HG02943 (cell line): Measurements from ENCODE around the gene RAP1GAP2.
"Not testable (repeated sequence)": the region's sequence is repeated elsewhere in the genome, so short reads cannot be mapped to it uniquely, and the experiment has no call there.

Source experiments
- ATAC-seq: cut with Tn5 transposase; IDR thresholded peaks from one replicate; pipeline ENCODE4 v1.9.1; 2021; ENCODE audit warnings: mild to moderate bottlenecking, low read depth, moderate library complexity; ENCODE audit not compliant: unreplicated experiment

The RAP1GAP2 gene

DNA sequence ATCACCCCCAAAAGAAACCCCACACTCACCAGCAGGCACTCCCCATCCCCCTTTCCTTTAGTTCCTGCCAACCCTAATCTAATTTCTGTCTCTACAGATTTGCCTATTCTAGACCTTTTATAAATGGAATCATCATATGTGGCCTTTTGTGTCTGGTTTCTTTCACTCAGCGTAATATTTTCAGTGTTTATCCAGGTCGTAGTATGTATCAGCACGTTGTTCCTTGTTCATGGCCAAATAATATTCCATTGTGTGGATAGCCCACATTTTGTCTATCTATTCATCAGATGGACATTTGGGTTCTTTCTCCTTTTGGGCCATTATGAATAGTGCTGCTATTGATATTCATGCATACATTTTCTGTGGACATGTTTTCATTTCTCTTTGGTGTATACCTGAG is 193.6 kb downstream of the RAP1GAP2 start:
- ATAC-seq: no peak

DNA sequence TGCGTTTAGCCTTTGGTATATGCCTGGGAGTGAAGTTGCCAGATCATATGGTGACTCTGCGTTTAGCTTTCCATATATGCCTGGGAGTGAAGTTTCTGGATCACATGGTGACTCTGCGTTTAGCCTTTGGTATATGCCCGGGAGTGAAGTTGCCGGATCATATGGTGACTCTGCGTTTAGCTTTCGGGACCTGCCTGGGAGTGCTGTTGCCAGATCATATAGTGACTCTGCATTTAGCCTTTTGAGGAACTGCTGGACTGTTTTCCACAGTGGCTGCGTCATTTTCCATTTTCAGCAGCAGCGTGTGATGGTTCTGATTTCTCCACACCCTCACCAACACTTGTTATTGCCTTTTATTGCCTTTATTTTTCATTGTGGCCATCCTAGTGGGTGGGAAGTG is 194.2 kb downstream of the RAP1GAP2 start:
- no peak for ATAC-seq

DNA sequence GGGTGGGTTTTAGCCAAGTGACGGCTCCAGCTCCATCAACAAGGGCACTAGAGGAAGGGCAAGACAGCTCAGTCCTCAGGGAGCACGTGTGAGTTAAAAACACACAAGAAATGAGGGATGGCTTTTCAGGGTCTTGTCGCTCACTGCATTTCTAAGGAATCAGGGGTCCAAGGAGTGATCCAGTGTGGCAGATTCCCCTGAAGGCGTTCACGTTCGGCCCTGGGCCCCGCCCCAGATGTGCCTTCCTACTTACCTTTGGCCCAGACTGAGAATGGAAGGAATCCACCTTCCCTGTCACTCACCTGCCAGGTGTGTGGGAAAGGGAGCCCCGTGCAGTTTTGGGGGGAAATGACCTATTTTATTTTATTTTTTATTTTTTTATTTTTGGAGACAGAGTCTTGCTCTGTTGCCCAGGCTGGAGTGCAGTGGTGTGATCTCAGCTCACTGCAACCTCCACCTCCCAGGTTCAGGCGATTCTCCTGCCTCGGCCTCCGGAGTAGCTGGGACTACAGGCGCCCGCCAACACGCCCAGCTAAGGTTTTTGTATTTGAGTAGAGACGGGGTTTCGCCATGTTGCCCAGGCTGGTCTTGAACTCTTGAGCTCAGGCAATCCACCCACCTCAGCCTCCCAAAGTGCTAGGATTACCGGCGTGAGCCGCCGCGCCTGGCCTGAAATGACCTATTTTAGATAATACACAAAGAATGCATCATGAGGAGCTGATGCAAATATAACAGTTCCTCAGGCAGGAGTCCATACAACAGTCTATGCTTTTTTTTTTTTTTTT is 195.3 kb downstream of the RAP1GAP2 start:
- not testable (repeated sequence) for ATAC-seq

DNA sequence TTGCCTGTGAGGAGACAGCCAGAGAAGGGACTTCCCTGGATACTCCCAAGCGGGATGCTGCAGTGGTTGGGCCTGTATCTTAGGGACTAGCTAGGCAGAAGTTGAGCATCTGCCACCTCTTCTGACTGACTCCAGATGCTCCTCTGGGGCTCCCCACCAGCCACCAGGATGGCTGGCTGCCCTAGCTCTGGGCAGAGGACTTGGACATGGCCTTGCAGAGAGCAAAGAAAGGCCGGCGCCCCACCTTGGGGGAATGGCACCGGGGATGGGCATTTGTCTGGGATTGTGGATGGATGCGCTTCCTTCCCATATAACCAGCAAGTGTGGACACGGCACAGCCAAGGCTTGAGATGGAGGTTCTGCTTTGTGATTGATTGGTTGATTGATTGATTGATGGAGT is 198.2 kb downstream of the RAP1GAP2 start:
- no peak for ATAC-seq

DNA sequence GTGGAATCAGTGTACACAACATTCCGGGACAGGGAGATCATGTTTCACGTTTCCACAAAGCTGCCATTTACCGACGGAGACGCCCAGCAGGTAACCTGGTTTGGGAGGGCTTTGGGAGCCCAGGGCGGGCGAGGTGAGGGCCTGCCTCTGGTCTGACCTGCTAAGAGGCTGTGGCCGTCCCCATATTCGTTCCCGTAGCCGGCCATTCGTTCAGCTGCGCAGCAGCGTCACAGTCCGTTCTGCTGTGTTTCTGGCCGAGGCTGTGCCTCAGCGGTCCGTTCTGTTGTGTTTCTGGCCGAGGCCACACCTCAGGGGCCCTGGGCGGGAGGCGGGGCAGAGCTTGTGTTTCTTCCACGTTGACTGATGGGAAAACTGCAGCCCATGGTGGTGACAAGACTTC is 199.1 kb downstream of the RAP1GAP2 start:
- ATAC-seq: no peak

DNA sequence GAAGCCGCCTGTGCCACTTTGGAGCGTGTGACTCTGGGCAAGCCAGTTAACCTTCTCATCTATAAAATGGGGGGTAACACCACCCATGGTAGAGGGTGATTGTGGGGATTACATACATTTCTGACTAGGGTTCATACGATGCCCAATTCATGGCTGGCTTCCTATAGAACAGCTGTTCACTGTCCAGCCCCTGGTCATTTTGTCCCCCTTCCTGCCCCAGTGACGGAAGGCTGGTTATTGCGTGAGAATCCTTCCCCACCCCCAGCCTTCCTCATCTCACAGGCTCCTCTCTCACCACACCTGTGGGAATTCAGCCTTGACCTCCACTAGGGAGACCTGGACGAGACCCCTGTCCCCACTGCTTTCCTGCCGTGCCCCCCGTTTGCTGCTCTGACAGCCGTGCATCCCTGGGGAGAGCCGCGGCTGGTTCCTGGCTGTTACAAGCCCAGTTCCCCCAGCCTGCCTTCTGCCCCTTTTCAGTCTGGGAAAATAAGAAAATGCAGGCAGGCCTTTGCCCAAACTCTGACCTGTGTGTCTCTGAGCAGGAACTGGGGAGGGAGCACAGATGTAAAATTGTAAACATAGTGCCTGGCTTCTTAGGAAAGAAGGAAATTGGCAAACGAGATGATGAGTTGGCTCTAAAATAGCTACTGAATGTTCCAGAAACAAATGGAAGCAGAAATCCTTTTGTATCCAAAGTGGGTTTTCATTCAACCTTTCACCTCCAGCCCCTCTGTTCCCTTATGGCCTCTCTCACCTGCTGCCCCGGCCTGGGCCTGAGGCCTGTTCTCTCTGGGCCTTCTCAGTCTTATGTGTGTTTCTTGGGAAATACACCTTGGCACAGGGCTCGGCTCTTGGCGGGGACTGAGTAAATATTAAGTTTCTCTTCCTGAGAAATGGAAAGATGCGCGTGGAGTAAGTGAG is 199.9 kb downstream of the RAP1GAP2 start:
- ATAC-seq: no peak

DNA sequence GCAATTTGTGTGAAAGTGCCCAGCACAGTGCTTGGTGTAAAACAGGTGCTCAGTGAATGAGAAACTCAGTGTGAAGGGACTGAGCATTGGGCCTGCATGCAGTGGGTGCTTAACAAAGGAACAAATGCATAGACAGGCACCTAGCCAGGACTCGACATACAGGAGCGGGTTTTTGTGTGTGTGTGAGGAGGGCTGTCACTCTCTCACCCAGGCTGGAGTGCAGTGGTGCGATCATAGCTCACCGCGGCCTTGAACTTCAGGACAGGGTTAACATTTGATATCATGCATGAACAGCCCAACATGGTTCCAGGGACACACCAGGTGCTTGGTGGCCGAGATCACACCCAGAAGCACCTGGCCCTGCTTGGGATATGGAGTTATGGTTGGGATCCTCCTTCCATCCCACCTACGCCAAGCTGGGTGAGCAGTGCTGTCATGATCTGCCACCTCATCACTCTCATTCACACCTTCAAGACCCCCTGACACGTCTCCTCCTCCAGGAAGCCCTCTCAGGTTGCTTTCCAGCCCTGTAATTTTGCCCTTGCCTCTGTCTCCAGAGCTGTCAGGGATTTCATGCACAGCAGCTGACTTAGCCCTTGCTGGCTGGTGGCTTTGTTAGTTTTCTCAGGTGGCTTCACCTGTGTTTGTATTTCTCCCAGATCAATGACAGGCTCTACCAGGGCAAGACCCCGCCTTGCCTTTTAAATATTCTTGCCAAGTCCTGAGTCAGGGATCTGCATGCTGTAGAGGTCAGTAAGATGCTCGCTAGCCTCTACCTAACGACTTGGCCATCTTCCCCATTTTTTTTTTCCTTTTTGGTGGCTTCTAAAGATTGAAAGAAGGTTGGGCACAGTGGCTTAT is 200.8 kb downstream of the RAP1GAP2 start:
- no peak for ATAC-seq

DNA sequence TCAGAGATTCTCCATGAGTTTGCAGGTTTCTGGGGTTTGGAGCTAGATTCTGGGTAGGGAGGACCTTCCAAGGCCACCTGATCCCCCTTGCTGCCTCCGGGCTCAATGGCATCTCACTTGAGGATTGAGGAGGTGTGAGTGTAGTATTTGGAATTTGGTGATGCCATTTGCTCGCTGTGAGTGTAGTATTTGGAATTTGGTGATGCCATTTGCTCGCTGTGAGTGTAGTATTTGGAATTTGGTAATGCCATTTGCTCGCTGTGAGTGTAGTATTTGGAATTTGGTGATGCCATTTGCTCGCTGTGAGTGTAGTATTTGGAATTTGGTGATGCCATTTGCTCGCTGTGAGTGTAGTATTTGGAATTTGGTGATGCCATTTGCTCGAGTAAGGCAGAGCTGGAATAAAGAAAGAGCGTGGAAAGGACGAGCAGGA is 202.2 kb downstream of the RAP1GAP2 start:
- ATAC-seq: not testable (repeated sequence)

DNA sequence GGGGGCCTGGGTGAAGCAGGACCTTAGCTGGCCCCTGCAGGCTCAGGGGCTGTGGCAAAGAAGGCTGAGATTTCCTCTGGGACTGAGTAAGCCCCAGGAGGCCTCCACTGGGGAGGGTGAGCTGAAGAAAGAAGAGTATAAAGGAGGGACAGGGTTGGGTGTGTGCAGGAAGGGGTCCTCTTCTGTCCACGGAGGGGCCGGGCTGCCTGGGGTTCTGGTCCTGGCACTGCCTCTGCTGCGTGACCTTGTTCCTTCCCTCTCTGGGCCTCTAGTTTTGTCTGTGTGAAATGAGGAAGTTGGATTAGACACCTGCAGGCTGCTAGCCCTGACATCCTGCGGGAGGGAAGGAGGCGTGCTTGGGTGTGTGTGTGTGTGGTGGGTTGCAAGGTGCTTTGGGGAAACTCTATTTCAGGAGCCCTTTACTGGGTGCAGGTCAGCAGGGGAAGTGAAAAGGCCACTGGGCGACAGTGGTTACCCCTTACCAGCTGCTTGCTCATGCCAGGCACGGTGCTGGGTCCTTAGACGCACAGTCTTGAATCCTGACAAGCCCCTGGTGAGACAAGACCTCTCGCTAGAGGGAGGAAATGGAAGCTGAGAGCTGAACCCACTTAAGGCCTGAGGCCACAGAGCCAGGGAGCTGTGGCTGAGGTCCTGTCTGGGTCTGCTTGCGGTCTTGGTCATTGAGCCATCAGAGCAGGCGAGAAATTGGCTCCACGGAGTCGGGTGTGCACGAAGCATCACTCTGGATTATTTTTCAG is 206.5 kb downstream of the RAP1GAP2 start:
- peak; percentile 58 for ATAC-seq

DNA sequence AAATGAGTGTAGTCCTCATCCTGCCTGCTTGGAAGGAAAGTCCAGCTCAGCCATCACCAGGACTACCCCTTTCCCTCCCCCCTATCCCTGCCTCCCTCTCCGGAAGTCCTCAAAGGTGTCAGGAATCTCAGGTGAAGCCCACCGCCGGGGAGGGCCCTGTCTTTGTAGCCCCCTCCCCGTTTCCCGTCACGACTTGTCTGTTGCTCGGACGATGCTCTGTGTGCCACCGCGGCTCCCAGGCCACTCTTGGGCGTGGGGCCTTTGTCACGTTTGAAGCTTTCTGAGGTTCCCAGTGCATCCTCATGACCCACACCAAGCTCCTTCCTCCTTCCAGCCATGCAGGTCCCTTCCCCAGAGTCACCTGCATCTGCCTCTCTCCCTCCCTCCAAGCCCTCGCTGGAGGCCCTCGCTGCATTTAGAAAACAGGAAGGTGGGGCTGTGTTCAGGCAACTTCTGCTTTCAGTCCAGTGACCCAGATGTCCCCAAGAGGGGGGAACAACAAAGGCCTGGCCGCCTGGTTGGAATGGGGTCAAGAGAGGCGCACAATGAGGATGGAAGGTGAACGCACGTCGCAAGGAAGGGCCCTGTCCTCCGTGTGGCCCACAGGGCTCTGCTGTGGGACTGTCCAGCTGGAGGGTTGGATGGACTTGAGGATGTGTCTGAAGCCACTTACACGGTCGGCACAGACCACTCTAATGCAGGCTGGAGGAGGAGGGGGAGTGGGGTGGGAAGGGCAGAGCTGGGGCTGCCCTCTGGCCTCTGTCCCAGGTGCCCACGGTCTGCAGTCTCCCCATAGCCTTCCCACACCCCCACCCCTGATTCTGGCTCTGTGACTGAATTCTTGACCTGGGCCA is 207.3 kb downstream of the RAP1GAP2 start:
- ATAC-seq: no peak

DNA sequence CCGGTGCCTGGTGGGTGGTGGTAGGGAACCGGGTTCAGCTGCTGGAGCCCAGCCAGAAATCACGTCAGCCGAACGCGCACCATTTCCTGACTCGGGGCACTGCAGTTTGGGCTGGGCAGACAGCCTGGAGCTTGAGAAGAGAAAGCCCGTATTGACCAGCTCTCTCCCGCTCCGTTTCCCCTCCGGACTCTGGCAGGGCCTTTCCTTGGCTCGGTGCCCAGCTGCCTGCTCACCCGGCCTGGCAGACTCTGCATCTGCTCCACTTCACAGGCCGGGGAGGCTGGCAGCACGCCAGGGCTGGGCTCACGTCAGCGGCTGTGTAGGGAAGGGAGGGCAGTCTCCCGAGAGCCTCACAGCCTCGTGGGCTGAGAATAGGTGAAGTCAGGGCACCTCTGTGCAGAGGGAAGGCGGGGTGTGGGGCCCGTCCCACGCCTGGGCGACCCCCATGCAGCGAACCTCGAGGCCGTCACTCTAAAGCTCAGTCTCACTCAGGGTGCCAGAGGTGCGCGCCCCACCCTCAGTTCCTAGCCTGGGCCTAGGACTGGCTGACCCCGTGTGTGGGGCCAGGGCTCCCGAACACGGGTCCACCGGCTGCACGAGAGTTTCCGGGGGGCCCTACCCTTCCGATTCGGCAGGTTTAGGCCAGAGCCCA is 208.0 kb downstream of the RAP1GAP2 start:
- no peak for ATAC-seq

DNA sequence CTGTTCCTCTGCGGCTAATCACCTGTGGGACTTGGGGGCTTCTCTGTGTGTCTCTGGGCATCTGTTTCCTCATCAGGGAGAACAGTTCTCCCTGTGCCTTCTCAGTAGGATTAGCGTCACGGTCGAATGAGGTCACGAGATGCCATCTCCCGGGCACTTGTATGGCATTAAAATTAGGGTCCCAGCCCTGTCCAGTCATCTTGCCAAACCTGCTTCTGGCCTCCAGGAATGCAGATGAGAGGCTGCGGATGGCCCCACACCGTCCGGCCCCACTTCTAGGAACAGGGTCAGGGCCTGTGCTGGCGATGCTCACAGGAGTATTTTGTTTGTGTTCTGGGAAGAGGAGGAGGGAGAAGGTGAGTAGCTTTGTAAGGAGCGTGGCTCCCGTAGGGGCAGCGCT is 208.7 kb downstream of the RAP1GAP2 start:
- ATAC-seq: no peak

DNA sequence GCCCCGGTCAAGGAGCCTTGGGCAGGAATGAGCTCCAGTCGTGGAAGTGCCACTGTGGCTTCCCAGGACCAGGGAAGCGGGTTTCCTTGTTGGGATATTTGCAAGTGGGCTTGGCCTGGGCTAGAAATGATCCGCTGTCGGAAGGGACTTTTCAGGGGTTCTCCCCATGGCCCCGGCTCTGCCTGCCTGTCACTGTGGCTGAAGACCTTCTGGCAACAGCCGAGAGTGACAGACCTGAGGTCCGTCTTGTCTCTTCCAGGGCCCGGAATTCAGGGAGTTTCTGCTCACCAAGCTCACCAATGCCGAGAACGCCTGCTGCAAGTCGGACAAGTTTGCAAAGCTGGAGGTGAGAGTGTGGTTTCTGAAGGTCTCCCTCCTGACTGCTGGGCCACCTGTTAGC is 209.5 kb downstream of the RAP1GAP2 start:
- no peak for ATAC-seq

DNA sequence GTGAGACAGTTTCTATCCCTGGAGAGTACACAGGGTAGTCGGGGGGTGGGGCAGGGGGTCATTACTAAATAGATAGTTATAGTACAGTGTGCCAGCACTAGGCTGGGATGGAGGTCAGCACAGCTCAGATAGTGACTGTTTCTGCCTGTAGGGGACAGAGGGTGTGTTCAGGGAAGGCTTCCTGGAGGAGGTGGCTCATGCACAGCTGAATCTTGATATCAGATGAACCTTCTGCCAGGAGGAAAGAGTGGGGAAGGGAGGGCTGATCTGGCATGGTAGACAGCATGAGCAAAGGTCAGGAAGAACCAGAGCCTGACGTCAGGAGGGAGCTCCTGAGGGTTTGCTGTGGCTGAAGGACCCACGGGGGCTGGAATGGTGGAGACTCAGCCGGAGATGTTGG is 210.6 kb downstream of the RAP1GAP2 start:
- no peak for ATAC-seq

DNA sequence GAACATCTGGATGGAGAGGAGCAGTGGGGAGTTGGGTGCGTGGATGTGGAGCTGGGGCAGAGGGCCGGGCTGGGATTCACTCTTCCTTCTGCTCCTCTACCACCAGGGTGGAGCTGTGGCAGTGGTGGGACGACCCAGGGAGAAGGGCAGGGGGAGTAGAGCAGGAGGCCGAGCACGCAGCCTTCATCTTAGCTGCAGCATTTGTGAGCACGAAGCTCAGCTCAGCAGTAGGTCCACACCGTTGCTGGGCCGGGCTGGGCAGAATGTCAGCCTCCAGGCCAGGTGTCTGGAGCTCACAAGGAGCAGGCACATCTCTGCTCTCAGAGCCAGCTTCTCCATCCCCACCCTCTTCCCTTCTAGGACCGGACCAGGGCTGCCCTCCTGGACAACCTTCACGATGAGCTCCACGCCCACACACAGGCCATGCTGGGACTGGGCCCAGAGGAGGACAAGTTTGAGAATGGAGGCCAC is 211.4 kb downstream of the RAP1GAP2 start:
- no peak for ATAC-seq

DNA sequence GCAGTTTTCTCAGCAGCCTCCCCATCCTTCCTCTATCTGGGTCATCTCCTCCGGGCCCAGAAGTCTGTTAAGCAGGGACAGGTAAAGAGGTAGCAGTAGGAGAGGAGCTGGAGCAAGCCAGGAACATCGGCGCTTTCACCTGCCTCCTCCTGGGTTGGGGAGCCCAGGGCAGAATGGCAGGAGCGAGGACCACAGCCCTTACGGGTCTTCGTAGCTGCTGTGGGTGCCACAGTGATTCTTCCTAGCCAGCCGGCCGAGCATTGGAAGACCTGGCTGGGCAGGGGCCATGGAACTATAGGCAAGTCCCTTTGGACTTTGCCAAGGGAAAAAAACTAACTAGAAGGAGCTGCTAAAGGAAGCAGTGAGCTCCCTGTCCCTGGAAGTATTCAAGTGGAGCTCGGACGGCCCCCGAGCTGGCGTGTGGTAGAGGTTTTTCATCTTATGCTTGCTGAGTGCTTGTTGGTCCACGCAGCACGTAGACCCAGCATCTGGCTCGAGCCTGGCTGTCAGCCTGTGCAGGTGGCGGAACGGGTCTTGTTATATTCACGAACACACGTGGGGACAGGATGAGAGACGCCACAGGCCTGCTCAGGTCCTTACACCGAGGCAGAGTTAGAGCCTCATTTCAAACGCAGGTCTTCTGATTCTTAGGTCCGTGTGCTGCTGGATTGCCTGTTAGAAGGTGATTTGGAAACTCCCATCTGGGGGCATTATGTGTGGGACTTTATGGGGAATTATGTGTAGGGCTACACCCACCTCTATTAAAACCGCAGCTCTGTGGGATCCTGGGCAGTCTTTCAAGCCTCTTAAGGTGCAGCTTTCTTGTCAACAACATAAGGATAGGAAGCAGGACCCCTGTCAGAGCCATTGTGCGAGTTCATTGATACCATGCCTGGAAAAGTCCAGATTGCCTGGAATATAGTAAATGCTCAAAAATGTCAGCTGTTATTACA is 212.4 kb downstream of the RAP1GAP2 start:
- ATAC-seq: no peak

DNA sequence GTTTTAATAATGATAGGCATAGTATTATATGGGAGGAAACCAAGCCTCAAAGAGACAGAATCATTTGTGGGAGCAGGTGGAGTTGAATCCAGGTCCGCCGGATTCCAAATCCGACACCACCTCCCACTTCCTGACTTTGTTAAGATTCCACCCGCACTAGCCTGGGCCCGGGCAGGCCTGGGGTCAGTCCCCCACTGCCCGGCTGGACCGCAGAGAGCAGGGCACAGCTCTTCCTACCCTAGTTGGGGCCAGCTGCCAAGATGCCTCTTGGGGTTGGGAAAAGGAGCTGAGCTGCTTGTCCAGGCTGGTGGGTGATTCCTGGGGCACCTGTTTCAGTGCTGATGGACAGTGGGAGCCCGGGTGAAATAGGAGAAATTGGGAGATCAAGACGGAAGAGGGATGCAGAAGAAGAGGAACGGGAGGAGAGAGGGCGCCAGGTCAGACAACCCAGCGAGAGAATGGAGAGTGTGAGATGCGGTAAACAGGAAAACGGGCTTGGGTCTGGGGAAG is 213.2 kb downstream of the RAP1GAP2 start:
- ATAC-seq: no peak
